Measurements from ENCODE around the gene CIP2A. TPM values are rescaled to one million over a fixed set of nuclear protein-coding genes. Genes with fewer than 3 reads are reported as not detected.

Gene CIP2A
- total RNA-seq, 1 experiment from 2014 or later = 37.8 TPM

DNA sequence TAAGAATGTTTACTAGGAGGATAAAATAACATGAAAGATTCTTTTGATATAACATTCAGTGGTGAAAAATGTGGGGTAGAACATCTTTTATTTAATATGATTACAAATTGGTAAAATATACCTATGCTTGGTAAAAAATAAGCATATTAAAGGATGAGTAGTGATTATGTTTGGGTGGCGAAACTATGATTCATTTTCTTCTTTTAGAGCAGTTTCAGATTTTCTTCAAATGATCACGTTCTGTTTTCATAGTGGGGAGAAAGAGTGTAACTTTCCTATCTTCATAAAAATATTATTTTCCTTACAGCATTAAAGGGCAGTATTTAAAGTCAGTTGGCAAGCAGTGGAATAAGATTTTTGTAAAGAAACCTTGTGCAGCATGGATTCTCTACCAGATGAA is 15.8 kb upstream of the CIP2A start:
- Histone ChIP-seq H3K9ac (ENCODE audit: low read length) (no peak overlapping the region), H3K79me2 (ENCODE audit: low read length) (no peaks in the 10 kb centered on the region), H4K20me1 (ENCODE audit: insufficient read depth, low read depth, low read length) (no peaks in the 10 kb centered on the region), H3K4me1 (ENCODE audit: low read length) (0 out of 2 replicates have a peak, but pooled peaks cover 3% of the 10 kb centered on the region), H3K27me3 (ENCODE audit: low read length) (no peaks in the 10 kb centered on the region), H3K36me3 (ENCODE audit: insufficient read depth, low read length) (no peaks in the 10 kb centered on the region), H3K9me2 (replicated peaks; ENCODE audit: insufficient read depth, low read length) (no peaks in the 10 kb centered on the region), H2AFZ (ENCODE audit: low read length) (no peak overlapping the region), H3K4me3 (ENCODE audit: low read length) (no peak overlapping the region), H3K27ac (ENCODE audit: low read length) (no peak overlapping the region), H3K9me3 (ENCODE audit: low read length) (no peaks in the 10 kb centered on the region), H3K4me2 (ENCODE audit: low read depth, low read length, poor library complexity, severe bottlenecking) (no peak overlapping the region)
- no peak for DNase-seq

- H3K4me2 ChIP-seq (ENCODE audit: low read depth, low read length, poor library complexity, severe bottlenecking) = no peak overlapping the region
- H3K36me3 ChIP-seq (ENCODE audit: insufficient read depth, low read length) = no peaks in the 10 kb centered on the region
- H3K9me3 ChIP-seq (ENCODE audit: low read length) = no peaks in the 10 kb centered on the region
- no peak overlapping the region for H3K27ac ChIP-seq (ENCODE audit: low read length)
- H3K4me3 ChIP-seq (ENCODE audit: low read length) = no peak overlapping the region
- no peaks in the 10 kb centered on the region for H3K27me3 ChIP-seq (ENCODE audit: low read length)
- no peaks in the 10 kb centered on the region for H4K20me1 ChIP-seq (ENCODE audit: insufficient read depth, low read depth, low read length)
- no peak for DNase-seq
- H3K9me2 ChIP-seq (replicated peaks; ENCODE audit: insufficient read depth, low read length) = no peaks in the 10 kb centered on the region
- no peaks in the 10 kb centered on the region for H3K79me2 ChIP-seq (ENCODE audit: low read length)
- no peak overlapping the region for H2AFZ ChIP-seq (ENCODE audit: low read length)
- no peak overlapping the region for H3K9ac ChIP-seq (ENCODE audit: low read length)
- H3K4me1 ChIP-seq (ENCODE audit: low read length) = 0 out of 2 replicates have a peak, but pooled peaks cover 3% of the 10 kb centered on the region
Measured at GRCh38 chr3:108603691-108604090, 14.5 kb upstream of the CIP2A start.

DNA sequence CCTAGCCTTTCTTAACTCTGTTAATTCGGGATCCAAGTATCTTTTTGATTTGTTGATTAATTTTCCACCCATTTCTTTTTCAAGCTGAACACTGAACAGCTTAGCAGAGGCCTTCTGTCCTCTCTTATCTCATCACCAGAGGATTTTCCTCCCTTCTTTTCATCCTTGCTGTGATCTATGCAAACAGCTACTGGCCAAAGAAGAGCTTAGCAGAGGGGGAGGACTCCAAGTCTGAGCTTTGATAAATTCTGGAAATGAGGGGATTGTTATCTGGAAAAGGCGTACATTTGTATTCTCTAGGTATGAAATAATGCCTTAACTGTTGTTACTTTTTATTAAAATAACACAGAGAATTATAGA is 13.7 kb upstream of the CIP2A start:
- no peak overlapping the region for H3K9ac ChIP-seq (ENCODE audit: low read length)
- no peak overlapping the region for H3K27ac ChIP-seq (ENCODE audit: low read length)
- H3K4me1 ChIP-seq (ENCODE audit: low read length) = 0 out of 2 replicates have a peak, but pooled peaks cover 3% of the 10 kb centered on the region

DNA sequence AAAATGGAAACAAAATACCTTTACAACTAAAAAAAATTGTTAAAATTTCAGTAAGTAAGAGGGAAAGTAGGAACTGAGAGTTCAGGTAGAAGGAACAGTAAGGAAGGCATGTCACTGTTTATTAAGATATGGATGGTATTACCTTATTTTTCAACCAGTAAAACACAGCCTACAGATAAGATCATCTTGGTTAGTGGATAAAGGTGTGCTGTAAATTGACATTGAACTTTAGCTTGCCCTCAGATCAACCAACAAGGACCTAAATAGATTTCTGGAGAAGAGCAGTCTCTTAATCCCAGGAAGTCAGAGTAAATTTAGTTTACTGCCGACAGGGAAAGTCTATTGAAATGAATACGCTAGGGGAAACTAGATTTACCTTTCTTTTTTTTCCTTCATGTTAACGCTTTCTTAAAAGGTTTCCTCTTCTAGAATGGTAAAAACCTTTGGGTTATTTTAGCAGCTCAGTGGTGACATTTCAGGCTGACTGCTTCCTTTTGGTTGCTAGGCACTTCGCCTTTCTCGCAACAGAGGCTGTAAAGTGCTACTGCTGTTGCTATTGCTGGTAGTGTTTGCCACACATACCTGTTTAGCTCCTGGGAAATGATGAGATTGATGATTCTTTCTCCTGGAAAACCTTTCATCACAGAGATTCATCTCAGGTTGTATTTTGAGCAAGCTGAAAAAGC is 13.2 kb upstream of the CIP2A start:
- no peaks in the 10 kb centered on the region for H3K36me3 ChIP-seq (ENCODE audit: insufficient read depth, low read length)
- H3K9me3 ChIP-seq (ENCODE audit: low read length) = no peaks in the 10 kb centered on the region
- no peak overlapping the region for H2AFZ ChIP-seq (ENCODE audit: low read length)
- H3K4me1 ChIP-seq (ENCODE audit: low read length) = 0 out of 2 replicates have a peak, but pooled peaks cover 3% of the 10 kb centered on the region
- H3K4me3 ChIP-seq (ENCODE audit: low read length) = no peak overlapping the region
- H3K27me3 ChIP-seq (ENCODE audit: low read length) = no peaks in the 10 kb centered on the region
- no peaks in the 10 kb centered on the region for H3K79me2 ChIP-seq (ENCODE audit: low read length)
- H3K4me2 ChIP-seq (ENCODE audit: low read depth, low read length, poor library complexity, severe bottlenecking) = no peak overlapping the region
- no peak overlapping the region for H3K9ac ChIP-seq (ENCODE audit: low read length)
- no peaks in the 10 kb centered on the region for H4K20me1 ChIP-seq (ENCODE audit: insufficient read depth, low read depth, low read length)
- no peak for DNase-seq
- no peaks in the 10 kb centered on the region for H3K9me2 ChIP-seq (replicated peaks; ENCODE audit: insufficient read depth, low read length)
- no peak overlapping the region for H3K27ac ChIP-seq (ENCODE audit: low read length)

More for the DNA sequence above, 13.7 kb upstream of the CIP2A start:
- DNase-seq = no peak
- Histone ChIP-seq H3K27me3 (ENCODE audit: low read length) (no peaks in the 10 kb centered on the region), H3K9me3 (ENCODE audit: low read length) (no peaks in the 10 kb centered on the region), H3K9me2 (replicated peaks; ENCODE audit: insufficient read depth, low read length) (no peaks in the 10 kb centered on the region), H3K4me2 (ENCODE audit: low read depth, low read length, poor library complexity, severe bottlenecking) (no peak overlapping the region), H3K79me2 (ENCODE audit: low read length) (no peaks in the 10 kb centered on the region), H3K36me3 (ENCODE audit: insufficient read depth, low read length) (no peaks in the 10 kb centered on the region), H3K4me3 (ENCODE audit: low read length) (no peak overlapping the region), H4K20me1 (ENCODE audit: insufficient read depth, low read depth, low read length) (no peaks in the 10 kb centered on the region), H2AFZ (ENCODE audit: low read length) (no peak overlapping the region)

- no peak for DNase-seq
- Histone ChIP-seq H3K36me3 (ENCODE audit: insufficient read depth, low read length) (no peaks in the 10 kb centered on the region), H2AFZ (ENCODE audit: low read length) (no peak overlapping the region), H3K4me3 (ENCODE audit: low read length) (no peak overlapping the region), H3K79me2 (ENCODE audit: low read length) (no peaks in the 10 kb centered on the region), H4K20me1 (ENCODE audit: insufficient read depth, low read depth, low read length) (no peaks in the 10 kb centered on the region), H3K9me2 (replicated peaks; ENCODE audit: insufficient read depth, low read length) (no peaks in the 10 kb centered on the region), H3K27me3 (ENCODE audit: low read length) (no peaks in the 10 kb centered on the region), H3K9me3 (ENCODE audit: low read length) (no peaks in the 10 kb centered on the region), H3K27ac (ENCODE audit: low read length) (no peak overlapping the region), H3K4me2 (ENCODE audit: low read depth, low read length, poor library complexity, severe bottlenecking) (no peak overlapping the region), H3K9ac (ENCODE audit: low read length) (no peak overlapping the region), H3K4me1 (ENCODE audit: low read length) (peaks cover 15% of the 10 kb centered on the region)
Measured at GRCh38 chr3:108599677-108600409, 10.6 kb upstream of the CIP2A start.

DNA sequence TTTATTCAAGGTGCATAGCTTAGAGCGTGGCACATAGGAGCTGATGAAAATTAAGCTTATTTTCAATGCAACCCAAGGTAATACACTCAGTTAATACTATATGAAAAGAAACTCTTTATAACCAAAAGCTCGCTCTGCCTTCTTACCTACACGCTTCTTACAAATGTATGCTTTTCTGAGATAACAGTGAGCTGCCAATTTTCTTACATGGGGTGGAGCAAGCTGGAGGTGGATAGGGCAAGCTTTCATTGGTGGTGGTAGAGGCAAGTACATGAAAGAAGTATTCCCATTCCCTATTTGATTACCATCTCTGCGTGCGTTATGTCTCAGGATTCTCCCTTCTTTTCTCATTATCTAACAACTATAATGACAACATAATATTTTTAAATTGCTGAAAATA is 9.1 kb upstream of the CIP2A start:
- Histone ChIP-seq H3K4me3 (ENCODE audit: low read length) (no peak overlapping the region), H4K20me1 (ENCODE audit: insufficient read depth, low read depth, low read length) (no peaks in the 10 kb centered on the region), H3K9me2 (replicated peaks; ENCODE audit: insufficient read depth, low read length) (no peaks in the 10 kb centered on the region), H3K36me3 (ENCODE audit: insufficient read depth, low read length) (no peaks in the 10 kb centered on the region), H3K9ac (ENCODE audit: low read length) (no peak overlapping the region), H3K9me3 (ENCODE audit: low read length) (no peaks in the 10 kb centered on the region), H3K4me1 (ENCODE audit: low read length) (peaks cover 13% of the 10 kb centered on the region), H3K27me3 (ENCODE audit: low read length) (no peaks in the 10 kb centered on the region), H3K79me2 (ENCODE audit: low read length) (no peaks in the 10 kb centered on the region), H3K4me2 (ENCODE audit: low read depth, low read length, poor library complexity, severe bottlenecking) (no peak overlapping the region), H3K27ac (ENCODE audit: low read length) (no peak overlapping the region), H2AFZ (ENCODE audit: low read length) (no peak overlapping the region)
- DNase-seq = no peak

- Histone ChIP-seq H3K4me2 (ENCODE audit: low read depth, low read length, poor library complexity, severe bottlenecking) (no peak overlapping the region), H3K9me2 (replicated peaks; ENCODE audit: insufficient read depth, low read length) (no peaks in the 10 kb centered on the region), H3K79me2 (ENCODE audit: low read length) (peaks cover 8% of the 10 kb centered on the region), H3K4me3 (ENCODE audit: low read length) (no peak overlapping the region), H4K20me1 (ENCODE audit: insufficient read depth, low read depth, low read length) (no peaks in the 10 kb centered on the region), H3K27me3 (ENCODE audit: low read length) (no peaks in the 10 kb centered on the region), H3K36me3 (ENCODE audit: insufficient read depth, low read length) (no peaks in the 10 kb centered on the region), H3K9me3 (ENCODE audit: low read length) (no peaks in the 10 kb centered on the region), H3K4me1 (ENCODE audit: low read length) (peaks cover 22% of the 10 kb centered on the region), H3K27ac (ENCODE audit: low read length) (no peak overlapping the region), H2AFZ (ENCODE audit: low read length) (no peak overlapping the region), H3K9ac (ENCODE audit: low read length) (no peak overlapping the region)
- no peak for DNase-seq
Measured at GRCh38 chr3:108595321-108595720, 6.1 kb upstream of the CIP2A start.

DNA sequence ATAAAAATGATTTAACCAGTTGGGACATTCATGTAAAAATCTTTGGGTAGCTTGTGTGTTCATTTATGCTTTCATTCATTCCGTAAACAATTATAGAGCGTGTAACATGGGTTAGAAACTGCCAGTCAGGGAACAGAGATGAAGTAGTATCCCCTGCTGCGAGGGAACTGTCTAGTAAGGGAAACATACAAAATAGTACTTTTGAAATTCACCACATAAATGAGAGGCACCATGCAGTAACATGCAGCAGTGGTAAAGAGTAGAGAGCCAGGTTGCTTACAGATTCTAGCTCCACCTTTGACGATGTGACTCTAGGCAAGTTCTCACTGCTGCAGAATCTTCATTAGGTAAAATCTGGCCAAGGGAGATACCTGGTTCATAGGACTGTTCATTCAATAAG is 1.2 kb upstream of the CIP2A start:
- peak overlapping the region; percentile 87 for H3K27ac ChIP-seq (ENCODE audit: low read length)
- H2AFZ ChIP-seq (ENCODE audit: low read length) = no peak overlapping the region
- H3K9ac ChIP-seq (ENCODE audit: low read length) = peak overlapping the region; percentile 90
- H3K9me2 ChIP-seq (replicated peaks; ENCODE audit: insufficient read depth, low read length) = no peaks in the 10 kb centered on the region
- H3K4me2 ChIP-seq (ENCODE audit: low read depth, low read length, poor library complexity, severe bottlenecking) = peak overlapping the region; percentile 84
- no peaks in the 10 kb centered on the region for H3K27me3 ChIP-seq (ENCODE audit: low read length)
- peak; percentile 55 for DNase-seq
- H3K9me3 ChIP-seq (ENCODE audit: low read length) = no peaks in the 10 kb centered on the region
- peak overlapping the region; percentile 96 for H3K4me3 ChIP-seq (ENCODE audit: low read length)
- H4K20me1 ChIP-seq (ENCODE audit: insufficient read depth, low read depth, low read length) = no peaks in the 10 kb centered on the region
- H3K79me2 ChIP-seq (ENCODE audit: low read length) = peaks cover 56% of the 10 kb centered on the region
- peaks cover 15% of the 10 kb centered on the region; the same call in 1 of the 2 replicates for H3K36me3 ChIP-seq (ENCODE audit: insufficient read depth, low read length)
- peaks cover 36% of the 10 kb centered on the region for H3K4me1 ChIP-seq (ENCODE audit: low read length)
